ENCODE measurements around the gene HERC3. TPM values are rescaled to one million over a fixed set of nuclear protein-coding genes. Genes with fewer than 3 reads are reported as not detected.

Gene HERC3
- total RNA-seq, 1 experiment from 2014 or later = 17.3 TPM

DNA sequence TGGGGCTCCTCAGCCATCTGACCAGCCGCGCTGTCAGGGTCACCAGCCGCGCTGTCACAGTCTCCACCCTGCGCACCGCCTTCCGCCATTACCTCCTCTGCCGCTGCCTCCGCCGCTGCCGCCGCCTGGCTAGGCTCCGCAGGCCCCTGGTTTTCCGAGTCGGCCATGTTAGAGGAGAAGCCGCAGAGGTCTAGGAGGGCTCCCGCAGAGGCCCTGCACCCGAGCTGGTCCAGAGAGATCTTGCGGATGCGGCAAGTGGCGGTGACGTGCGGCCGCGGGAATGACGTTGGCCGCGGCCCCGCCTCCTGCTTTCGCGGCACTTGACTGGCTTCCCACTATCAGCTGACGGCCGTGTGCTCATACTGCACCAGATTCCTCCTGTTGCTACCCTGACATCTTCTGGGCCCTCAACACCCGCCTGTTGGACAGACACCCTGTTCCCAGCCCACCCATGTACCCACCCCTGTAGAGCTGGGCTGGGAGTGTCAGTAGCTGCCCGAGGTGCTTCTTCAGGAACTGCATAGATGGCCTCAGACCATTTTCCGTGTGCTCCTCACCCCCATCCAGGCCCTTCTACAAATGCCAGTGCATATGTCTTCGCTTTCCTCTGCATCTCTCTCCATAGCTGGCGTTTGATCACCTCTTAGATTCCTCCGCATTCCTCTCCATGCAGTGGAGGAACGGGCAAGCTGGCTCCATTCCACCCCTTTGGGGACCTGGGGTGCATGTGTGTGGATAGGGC, 105.5 kb downstream of the HERC3 start, which contains the start of gene NAP1L5:
TSS of gene NAP1L5 (minus strand) at position 242 of the 742 bp plus-strand sequence. CDS start at position 167, 75 bp downstream.
- DNase-seq = no peak
- H3K4me3 Mint-ChIP-seq (ENCODE audit: low read depth, unreplicated experiment) = no peak within 1 kb of the TSS
- H3K27me3 Mint-ChIP-seq (ENCODE audit: unreplicated experiment) = no peaks in the 10 kb centered on the region
- no TSS peak for BruUV-seq (replicated peaks)
- TF ChIP-seq, protein P1, sequence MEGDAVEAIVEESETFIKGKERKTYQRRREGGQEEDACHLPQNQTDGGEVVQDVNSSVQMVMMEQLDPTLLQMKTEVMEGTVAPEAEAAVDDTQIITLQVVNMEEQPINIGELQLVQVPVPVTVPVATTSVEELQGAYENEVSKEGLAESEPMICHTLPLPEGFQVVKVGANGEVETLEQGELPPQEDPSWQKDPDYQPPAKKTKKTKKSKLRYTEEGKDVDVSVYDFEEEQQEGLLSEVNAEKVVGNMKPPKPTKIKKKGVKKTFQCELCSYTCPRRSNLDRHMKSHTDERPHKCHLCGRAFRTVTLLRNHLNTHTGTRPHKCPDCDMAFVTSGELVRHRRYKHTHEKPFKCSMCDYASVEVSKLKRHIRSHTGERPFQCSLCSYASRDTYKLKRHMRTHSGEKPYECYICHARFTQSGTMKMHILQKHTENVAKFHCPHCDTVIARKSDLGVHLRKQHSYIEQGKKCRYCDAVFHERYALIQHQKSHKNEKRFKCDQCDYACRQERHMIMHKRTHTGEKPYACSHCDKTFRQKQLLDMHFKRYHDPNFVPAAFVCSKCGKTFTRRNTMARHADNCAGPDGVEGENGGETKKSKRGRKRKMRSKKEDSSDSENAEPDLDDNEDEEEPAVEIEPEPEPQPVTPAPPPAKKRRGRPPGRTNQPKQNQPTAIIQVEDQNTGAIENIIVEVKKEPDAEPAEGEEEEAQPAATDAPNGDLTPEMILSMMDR (IDR thresholded peaks at IDR 0.05; ENCODE audit: unreplicated experiment) = no peak
- H3K4me1 Mint-ChIP-seq (ENCODE audit: low read depth, unreplicated experiment) = no peaks in the 10 kb centered on the region
- H3K27ac Mint-ChIP-seq (ENCODE audit: unreplicated experiment) = no peak within 1 kb of the TSS
- CTCF ChIA-PET = no interaction called here
- no peaks in the 10 kb centered on the region for H3K9me3 Mint-ChIP-seq (ENCODE audit: low read depth, unreplicated experiment)
- intact Hi-C loops (cut with micrococcal nuclease; ENCODE audit: unreplicated experiment) = no loop called here
- H3K36me3 Mint-ChIP-seq (ENCODE audit: insufficient read depth, unreplicated experiment) = no peaks in the 10 kb centered on the region

DNA sequence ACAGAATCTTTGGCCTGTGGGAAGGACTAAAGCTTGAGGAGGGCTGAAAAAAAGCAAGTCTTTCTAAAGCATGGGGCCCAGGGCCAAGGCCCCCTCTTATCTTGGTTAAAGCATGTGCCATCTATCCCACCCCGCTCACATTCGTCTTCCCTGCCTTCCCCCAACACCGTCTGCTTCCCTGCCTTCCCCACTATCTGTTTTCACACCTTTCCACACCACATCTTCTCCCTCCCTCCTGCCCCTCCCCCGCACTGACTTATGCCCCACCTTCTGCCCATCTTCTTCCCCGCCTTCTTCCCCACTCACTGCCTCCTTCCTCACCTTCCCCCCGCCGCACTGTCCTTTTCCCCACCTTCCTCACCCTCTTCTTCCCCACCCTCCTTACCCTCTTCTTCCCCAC, 106.2 kb downstream of the HERC3 start:
- Mint-ChIP-seq H3K4me1 (ENCODE audit: low read depth, unreplicated experiment) (no peaks in the 10 kb centered on the region), H3K36me3 (ENCODE audit: insufficient read depth, unreplicated experiment) (no peaks in the 10 kb centered on the region), H3K27ac (ENCODE audit: unreplicated experiment) (no peak overlapping the region), H3K27me3 (ENCODE audit: unreplicated experiment) (no peaks in the 10 kb centered on the region), H3K9me3 (ENCODE audit: low read depth, unreplicated experiment) (no peaks in the 10 kb centered on the region), H3K4me3 (ENCODE audit: low read depth, unreplicated experiment) (no peak overlapping the region)
- CTCF ChIA-PET = no interaction called here
- TF ChIP-seq, protein P1 (IDR thresholded peaks at IDR 0.05; ENCODE audit: unreplicated experiment) = no peak
- BruUV-seq (replicated peaks) = no TSS peak
- intact Hi-C loops (cut with micrococcal nuclease; ENCODE audit: unreplicated experiment) = no loop called here
- no peak for DNase-seq

DNA sequence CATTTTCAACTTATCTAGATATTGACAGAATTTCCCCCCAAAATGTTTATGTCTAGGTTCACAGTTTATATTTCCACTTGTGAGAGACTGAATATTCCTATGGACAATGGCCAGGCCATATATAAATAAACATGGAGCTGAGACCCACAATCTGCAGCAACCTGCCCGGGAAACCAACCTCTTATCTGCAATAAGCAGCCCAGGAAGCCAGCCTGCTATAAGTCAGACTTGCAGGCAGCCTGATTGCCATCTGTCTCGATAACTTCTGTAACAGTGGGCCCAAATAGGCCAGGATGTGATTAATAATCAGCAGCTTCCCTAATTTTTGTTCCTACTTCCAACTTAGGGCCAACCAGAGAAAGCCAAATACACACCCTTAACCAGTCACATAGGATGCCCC, 110.5 kb downstream of the HERC3 start:
- H3K9me3 Mint-ChIP-seq (ENCODE audit: low read depth, unreplicated experiment) = no peaks in the 10 kb centered on the region
- DNase-seq = no peak
- BruUV-seq (replicated peaks) = no TSS peak
- H3K4me1 Mint-ChIP-seq (ENCODE audit: low read depth, unreplicated experiment) = no peaks in the 10 kb centered on the region
- CTCF ChIA-PET = interaction anchor here (0.6 kb wide), 1 partner anchor 716 kb away, joined by 5 read pairs; no protein-coding TSS in a partner anchor
- TF ChIP-seq, protein P1 (IDR thresholded peaks at IDR 0.05; ENCODE audit: unreplicated experiment) = no peak
- intact Hi-C loops (cut with micrococcal nuclease; ENCODE audit: unreplicated experiment) = no loop called here
- no peak overlapping the region for H3K4me3 Mint-ChIP-seq (ENCODE audit: low read depth, unreplicated experiment)
- no peak overlapping the region for H3K27ac Mint-ChIP-seq (ENCODE audit: unreplicated experiment)
- no peaks in the 10 kb centered on the region for H3K36me3 Mint-ChIP-seq (ENCODE audit: insufficient read depth, unreplicated experiment)
- no peaks in the 10 kb centered on the region for H3K27me3 Mint-ChIP-seq (ENCODE audit: unreplicated experiment)

DNA sequence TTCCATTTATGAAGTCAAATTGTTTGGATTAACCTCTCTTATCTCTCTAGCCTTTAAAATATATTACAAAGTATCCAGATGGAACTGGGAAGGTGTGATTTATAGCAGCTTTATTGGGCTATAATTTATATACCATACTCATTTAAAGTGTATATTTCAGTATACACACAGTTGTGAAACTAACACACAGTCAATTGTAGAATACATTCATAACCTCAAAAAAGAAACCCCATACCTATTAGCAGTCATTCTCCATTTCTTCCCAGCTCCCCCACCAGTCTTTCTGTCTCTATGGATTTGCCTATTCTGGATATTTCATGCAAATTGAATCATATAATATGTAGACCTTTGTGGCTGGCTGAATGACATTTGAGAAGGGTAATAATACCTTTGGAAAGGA, 112.9 kb downstream of the HERC3 start:
- TF ChIP-seq, protein P1 (IDR thresholded peaks at IDR 0.05; ENCODE audit: unreplicated experiment) = no peak
- Mint-ChIP-seq H3K27me3 (ENCODE audit: unreplicated experiment) (no peaks in the 10 kb centered on the region), H3K4me3 (ENCODE audit: low read depth, unreplicated experiment) (no peak overlapping the region), H3K4me1 (ENCODE audit: low read depth, unreplicated experiment) (no peaks in the 10 kb centered on the region), H3K36me3 (ENCODE audit: insufficient read depth, unreplicated experiment) (no peaks in the 10 kb centered on the region), H3K27ac (ENCODE audit: unreplicated experiment) (no peak overlapping the region), H3K9me3 (ENCODE audit: low read depth, unreplicated experiment) (no peaks in the 10 kb centered on the region)
- DNase-seq = no peak
- BruUV-seq (replicated peaks) = no TSS peak
- intact Hi-C loops (cut with micrococcal nuclease; ENCODE audit: unreplicated experiment) = loop anchor here (5.0 kb wide), 1 partner anchor 317 kb away; no protein-coding TSS in a partner anchor
- CTCF ChIA-PET = no interaction called here

All from Calu3 (cell line).